Mesothelial cell of epicardium (in vitro differentiated cells): ENCODE results near the gene HPX. TPM values are rescaled to one million over a fixed set of nuclear protein-coding genes. Genes with fewer than 3 reads are reported as not detected.

Experiments
- DNase-seq, 2 experiments: peaks; one replicate each; pipeline ENCODE4 v3.0.0; 2021; ENCODE audit warnings: low spot score in 2 of 2; ENCODE audit not compliant: unreplicated experiment in 2 of 2
- H3K27ac Mint-ChIP-seq: 2 replicates; pipeline ENCODE4 v1.8.0; 2021; ENCODE audit warnings: mixed read lengths
- H3K27me3 Mint-ChIP-seq: 2 replicates; pipeline ENCODE4 v1.8.0; 2021; ENCODE audit warnings: low read depth, mixed read lengths
- H3K36me3 Mint-ChIP-seq: 2 replicates; pipeline ENCODE4 v1.8.0; 2021; ENCODE audit warnings: mixed read lengths
- H3K4me1 Mint-ChIP-seq: 2 replicates; pipeline ENCODE4 v1.8.0; 2021; ENCODE audit warnings: mixed read lengths
- H3K4me3 Mint-ChIP-seq: 2 replicates; pipeline ENCODE4 v1.8.0; 2021; ENCODE audit warnings: mild to moderate bottlenecking, moderate library complexity, mixed read lengths
- H3K9me3 Mint-ChIP-seq: 2 replicates; pipeline ENCODE4 v1.8.0; 2021; ENCODE audit warnings: mixed read lengths
- CTCF ChIP-seq: fragments of 200-600 bp; sonication (generic); IDR thresholded peaks from one replicate; pipeline ENCODE4 v1.5.0; 2021; ENCODE audit warnings: antibody characterized with exemption; ENCODE audit not compliant: unreplicated experiment
- total RNA-seq: library from RNA; stranded (reverse); gene quantifications from 3 replicates; pipeline ENCODE4 v1.2.1, GENCODE V29; 2021

HPX gene
- total RNA-seq, 1 donor from 2014 or later, result 9.9 TPM

- peaks cover 28% of the 10 kb centered on the region for H3K27me3 Mint-ChIP-seq
- H3K36me3 Mint-ChIP-seq, result no peaks in the 10 kb centered on the region
- peaks cover 5% of the 10 kb centered on the region for H3K4me1 Mint-ChIP-seq
- H3K4me3 Mint-ChIP-seq, result no peak overlapping the region
- no peak for TF ChIP-seq CTCF
- no peak for DNase-seq
- H3K9me3 Mint-ChIP-seq, result no peaks in the 10 kb centered on the region
- no peak overlapping the region for H3K27ac Mint-ChIP-seq
Observed at GRCh38 chr11:6427516-6427915, 13.3 kb downstream of the HPX start.

GRCh38 chr11:6420677-6421076, 20.1 kb downstream of the HPX start:
- no peak for DNase-seq
- TF ChIP-seq CTCF, result no peak
- no peaks in the 10 kb centered on the region for H3K9me3 Mint-ChIP-seq
- peaks cover 6% of the 10 kb centered on the region for H3K4me1 Mint-ChIP-seq
- peaks cover 36% of the 10 kb centered on the region for H3K27me3 Mint-ChIP-seq
- H3K27ac Mint-ChIP-seq, result no peak overlapping the region
- H3K36me3 Mint-ChIP-seq, result no peaks in the 10 kb centered on the region
- H3K4me3 Mint-ChIP-seq, result no peak overlapping the region

- H3K27me3 Mint-ChIP-seq, result peaks cover 26% of the 10 kb centered on the region
- H3K9me3 Mint-ChIP-seq, result no peaks in the 10 kb centered on the region
- no peak for TF ChIP-seq CTCF
- no peak within 1 kb of the TSS for H3K27ac Mint-ChIP-seq
- no peaks in the 10 kb centered on the region for H3K36me3 Mint-ChIP-seq
- peaks cover 6% of the 10 kb centered on the region for H3K4me1 Mint-ChIP-seq
- peak; percentile 57 to 76 for DNase-seq
- peak within 1 kb of the TSS; percentile 75 for H3K4me3 Mint-ChIP-seq
Observed at GRCh38 chr11:6419009-6419631, 21.7 kb downstream of the HPX start, which contains the start of gene APBB1. Gene APBB1, minus strand, starts transcription at chr11:6419094. Its CDS starts 7,747 bp downstream, at chr11:6411347.

- no peak overlapping the region for H3K27ac Mint-ChIP-seq
- peaks cover 6% of the 10 kb centered on the region for H3K4me1 Mint-ChIP-seq
- peaks cover 21% of the 10 kb centered on the region for H3K27me3 Mint-ChIP-seq
- no peak for TF ChIP-seq CTCF
- no peaks in the 10 kb centered on the region for H3K36me3 Mint-ChIP-seq
- H3K4me3 Mint-ChIP-seq, result no peak overlapping the region
- no peaks in the 10 kb centered on the region for H3K9me3 Mint-ChIP-seq
- DNase-seq, result peak in 1 of 2 experiments; percentile 41
Observed at GRCh38 chr11:6418557-6419008, 22.2 kb downstream of the HPX start.

- H3K9me3 Mint-ChIP-seq, result no peaks in the 10 kb centered on the region
- H3K36me3 Mint-ChIP-seq, result no peaks in the 10 kb centered on the region
- no peak overlapping the region for H3K4me3 Mint-ChIP-seq
- H3K27me3 Mint-ChIP-seq, result peaks cover 15% of the 10 kb centered on the region
- DNase-seq, result no peak
- H3K4me1 Mint-ChIP-seq, result peaks cover 6% of the 10 kb centered on the region
- TF ChIP-seq CTCF, result no peak
- no peak overlapping the region for H3K27ac Mint-ChIP-seq
Observed at GRCh38 chr11:6417907-6418556, 22.8 kb downstream of the HPX start.
